GM21786 (cell line): Measurements from ENCODE around the gene ZNF674.
A peak's percentile ranks its signal among the peaks of the same experiment; 100 is the strongest.
"Not testable (repeated sequence)": the region's sequence is repeated elsewhere in the genome, so short reads cannot be mapped to it uniquely, and the experiment has no call there.

ENCODE experiments used
- ATAC-seq: cut with Tn5 transposase; IDR thresholded peaks from one replicate; pipeline ENCODE4 v1.9.1; 2021; ENCODE audit not compliant: unreplicated experiment

ZNF674 gene

DNA sequence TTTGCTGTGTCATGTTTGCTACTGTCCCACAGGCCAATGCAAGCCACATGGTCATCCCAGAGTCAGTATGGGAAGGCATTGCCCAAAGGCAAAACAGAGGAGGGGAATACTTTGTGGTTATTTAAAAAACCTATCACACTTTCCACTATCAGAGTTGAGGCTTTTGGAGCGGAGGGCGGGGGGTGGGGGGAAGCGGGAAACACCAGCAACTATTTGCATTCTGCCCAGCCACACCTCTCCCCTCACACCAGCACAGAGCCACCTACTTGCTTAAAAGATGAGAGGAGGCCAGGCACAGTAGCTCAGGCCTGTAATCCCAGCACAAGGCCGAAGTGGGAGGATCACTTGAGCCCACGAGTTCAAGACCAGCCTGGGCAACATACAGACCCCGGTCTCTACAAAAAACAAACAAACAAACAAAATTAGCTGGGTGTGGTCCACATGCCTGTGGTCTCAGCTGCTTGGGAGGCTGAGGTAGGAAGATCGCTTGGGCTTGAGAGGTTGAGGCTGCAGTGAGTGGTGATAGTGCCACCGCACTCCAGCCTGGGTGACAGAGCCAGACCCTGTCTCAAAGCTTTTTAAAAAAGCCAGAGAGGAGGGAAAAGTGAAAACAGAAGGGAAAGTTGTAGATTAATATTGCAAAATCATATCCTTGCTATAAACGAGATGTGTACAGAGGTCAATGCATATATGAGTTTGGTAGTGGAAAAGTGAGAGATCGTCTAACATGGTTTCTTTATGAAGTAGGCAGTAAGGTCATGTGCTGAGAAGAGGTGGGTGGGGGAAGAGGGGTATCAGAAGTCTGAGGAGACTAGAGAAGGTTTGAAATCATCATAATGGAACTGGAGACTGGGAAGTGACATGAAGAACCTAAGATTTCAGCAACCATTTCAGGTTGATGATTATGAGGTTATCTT, 26.5 kb upstream of the ZNF674 start:
- no peak for ATAC-seq

DNA sequence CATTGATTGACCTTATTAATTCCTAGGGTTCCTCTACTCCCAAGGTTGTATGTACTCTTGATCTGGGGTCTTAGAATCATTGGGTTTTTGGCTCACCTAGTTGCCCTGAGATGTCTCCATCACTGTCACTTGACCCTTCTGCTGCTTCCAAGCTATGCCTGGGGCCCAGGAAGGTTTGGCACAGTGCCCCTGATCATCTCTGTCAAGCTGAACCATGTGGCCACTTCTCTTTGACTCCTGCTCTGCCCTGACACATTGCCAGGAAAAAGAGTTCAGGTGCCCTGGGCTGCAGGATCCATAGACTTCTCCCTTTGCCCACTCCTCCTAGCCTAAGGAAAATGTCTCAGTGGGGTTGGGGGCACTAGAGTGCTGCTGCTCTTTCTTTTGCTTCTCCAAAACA, 24.4 kb upstream of the ZNF674 start:
- no peak for ATAC-seq

DNA sequence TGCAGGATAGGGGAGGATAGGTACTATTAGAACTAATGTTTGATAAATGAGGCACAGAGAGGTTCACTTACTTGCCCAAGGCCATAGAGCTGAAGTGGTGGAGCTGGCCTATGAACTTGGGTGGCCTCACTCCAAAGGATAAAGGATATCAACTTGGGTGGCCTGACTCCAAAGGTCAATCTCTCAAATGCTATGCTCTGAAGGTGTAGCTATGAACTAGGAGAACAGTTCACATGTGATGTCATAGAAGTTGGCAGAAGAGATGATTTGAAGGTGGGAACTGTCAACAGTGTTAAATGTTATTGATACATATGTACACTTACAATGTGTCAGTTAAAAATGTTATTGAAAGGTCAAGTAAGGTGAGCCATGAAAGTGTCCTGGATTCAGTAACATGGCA, 22.2 kb upstream of the ZNF674 start:
- ATAC-seq: no peak

DNA sequence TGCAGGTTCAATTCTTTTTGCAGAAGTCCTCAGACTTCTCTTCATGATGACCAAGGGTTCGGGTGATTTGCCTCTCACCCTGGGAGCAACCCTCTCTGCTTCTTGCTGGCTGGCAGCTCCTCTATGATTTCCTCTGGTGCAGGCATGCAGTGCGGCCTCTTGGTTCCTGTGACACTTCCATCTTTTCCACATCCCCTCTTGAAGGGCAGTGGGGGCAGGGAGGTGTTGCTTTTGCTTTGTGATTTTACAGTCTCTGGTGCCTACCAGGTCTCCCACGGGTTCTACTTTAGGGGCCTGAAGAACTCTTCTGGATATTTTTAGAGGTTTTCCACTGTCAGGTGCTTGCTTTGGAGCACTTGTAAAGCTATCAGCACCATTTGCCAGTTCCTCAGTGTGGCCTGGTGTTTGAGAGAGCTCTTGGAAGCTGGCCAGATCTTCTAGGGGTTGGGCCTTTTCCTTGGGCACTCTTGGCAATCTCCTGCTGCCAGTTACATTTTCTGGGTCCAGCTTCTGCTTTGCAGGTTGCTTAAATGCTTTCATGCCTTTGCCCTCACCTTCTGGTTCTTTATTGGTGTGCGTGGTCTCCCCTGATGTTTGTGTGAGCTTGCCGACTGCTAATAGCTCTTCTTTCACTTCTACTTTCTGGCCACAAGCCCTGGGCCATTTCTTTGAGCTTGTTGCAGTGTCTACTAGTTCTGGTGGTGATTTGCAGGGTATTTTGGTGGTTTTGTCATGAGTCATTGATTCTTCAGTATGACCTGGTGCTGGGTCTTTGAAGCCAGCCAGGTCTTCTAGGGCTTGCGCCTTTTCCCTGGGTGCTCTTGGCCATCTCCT, 16.8 kb upstream of the ZNF674 start:
- ATAC-seq: peak; percentile 97

DNA sequence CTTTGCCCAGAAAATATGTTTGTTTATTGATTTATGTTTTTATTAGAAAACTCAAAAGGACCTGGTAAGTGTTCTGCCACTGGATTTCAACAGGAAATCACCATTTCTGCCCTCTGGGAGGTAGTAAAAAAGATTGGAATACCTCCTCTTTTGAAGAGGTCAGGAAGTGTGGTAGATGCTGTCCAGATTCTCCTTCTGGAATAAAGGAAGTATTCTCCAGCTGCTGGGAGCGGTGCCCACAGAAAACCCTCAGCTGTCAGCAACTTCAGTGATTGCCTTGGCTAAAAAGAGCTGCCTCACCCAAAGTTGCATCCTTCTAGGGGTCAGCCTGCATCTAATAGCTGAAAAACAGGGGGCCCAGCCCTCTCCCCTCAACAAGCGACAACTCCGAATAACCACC, 13.8 kb upstream of the ZNF674 start:
- no peak for ATAC-seq

DNA sequence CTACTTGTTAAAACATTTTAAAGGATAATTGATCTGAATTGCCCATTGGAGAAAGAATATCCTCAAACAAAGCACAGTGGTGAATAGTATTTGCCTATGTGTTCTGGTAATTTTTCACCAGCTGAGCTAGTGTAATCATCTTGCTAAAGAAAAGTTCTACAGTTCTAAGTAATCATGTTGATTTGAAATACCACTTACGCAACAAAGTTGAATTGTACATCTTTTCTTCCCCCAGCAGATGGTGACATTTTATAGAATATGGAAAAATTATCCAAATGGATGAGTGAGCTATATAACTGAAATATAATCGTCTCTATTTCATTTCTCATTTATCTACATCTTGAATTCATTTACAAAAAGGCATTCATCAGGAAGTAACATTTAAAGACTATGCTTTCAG, 9.7 kb upstream of the ZNF674 start:
- ATAC-seq: no peak

DNA sequence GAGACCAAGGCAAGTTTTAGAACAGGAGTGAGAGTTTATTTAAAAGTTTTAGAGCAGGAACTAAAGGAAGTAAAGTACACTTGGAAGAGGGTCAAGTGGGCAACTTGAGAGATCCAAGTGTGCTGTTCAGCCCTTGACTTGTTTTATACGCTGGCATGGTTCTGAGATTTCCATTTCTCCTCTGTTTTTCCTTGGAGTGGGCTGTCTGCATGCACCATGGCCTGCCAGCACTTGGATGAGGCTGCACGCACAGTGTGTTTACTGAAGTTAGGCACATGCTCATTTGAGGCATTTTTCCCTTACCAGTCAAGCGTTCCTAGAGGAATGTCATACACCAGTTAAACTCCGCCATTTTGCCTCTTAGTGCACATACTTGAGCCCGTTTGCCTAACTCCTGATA, 8.7 kb upstream of the ZNF674 start:
- ATAC-seq: no peak

DNA sequence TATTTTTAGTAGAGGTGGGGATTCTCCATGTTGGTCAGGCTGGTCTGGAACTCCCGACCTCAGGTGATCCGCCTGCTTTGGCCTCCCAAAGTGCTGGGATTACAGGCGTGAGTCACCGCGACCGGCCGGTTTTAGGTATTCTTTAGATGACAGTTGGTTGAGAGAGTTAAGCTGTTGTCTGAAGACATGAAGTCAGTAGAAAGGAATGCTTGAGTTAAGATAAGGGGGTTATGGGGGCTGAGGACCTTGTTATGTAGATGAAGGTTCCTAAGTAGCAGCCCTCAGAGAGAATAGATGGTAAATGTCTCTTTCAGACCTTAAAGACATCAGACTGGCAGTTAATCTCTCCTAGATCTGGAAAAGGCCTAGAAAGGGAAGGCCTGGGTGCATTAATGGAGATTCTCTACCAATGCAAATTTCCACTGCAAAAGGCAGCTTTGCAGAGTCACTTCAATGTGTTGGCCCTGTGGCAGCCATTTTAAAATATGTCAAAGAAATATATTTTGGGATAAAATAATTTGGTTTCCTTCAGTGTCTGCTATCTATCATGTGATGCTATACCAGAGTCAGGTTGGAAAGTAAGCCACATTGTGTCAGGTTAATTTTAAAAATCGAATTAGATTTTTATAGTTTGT, 6.4 kb upstream of the ZNF674 start:
- no peak for ATAC-seq

DNA sequence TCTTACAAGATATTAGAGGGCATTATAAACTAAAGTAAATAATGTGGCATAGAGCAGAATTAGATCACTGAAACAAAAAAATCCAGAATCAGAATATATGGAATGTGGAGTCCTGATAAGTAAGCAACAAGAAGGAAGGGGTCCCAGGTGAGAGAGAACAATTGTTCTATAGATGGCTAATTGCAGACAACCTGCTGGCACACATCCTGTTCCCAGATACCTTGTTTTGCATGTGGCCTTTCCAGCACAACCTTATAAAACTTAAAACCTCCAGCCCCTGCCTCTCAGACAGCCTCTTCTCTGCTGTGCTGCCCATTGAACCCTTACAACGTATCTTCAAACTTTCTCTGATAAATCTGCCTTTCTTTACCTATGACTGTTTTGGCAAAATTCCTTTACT, 4.7 kb upstream of the ZNF674 start:
- no peak for ATAC-seq

DNA sequence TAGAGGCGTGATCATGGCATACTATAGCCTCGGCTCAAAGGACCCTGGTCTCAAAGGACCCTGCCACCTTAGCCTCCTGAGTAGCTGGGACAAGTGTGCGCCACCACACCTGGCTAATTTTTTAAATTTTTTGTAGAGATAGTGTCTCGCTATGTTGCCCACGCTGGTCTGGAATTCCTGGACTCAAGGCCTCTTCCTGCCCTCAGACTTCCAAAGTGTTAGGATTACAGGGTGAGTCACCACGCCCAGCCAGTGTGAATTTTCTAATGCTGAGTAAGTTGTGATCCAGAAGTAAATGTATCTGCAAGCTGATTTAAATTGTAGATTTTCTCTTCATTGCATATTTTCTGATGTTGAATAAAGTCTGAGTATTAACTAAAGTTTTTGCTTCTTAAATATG, 2.6 kb upstream of the ZNF674 start:
- no peak for ATAC-seq

DNA sequence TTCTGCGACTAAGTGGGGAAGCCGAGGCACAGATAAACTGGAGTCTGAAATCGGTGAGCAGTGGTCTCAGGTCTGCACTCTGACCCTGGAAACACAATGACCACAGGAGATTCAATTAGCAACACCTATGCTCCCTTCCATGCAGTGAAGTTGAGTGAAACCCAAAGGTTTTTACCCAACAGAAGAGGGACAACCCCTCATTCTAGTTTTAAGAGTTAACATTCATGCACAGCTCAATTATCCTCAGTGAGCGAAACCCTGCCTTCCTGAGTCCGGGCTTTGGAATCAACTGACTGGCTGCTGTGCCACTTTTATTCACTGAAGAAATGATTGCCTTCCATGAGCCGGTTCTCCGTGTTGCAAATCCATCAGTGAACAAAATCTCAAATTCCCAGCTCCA, 694 bp downstream of the ZNF674 start:
- not testable (repeated sequence) for ATAC-seq

DNA sequence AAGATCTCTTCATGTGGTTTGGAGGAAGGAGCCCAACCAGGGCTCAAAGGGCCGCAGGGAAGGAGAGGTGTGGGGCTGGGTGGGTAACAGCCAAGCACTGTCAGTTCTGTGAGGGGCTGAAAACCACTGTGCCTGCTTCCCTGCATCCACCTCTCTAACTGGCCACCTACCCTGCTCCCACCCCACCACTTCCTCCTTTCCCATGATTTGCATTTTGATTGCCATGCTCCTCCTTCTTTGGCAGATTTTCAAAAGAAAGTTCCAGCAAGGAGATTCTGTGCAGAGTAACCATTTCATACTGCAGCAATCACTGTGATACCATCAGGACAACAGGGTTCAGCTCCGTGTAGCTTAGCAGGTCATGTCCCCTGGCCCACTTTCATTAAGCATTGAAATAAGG, 1.8 kb downstream of the ZNF674 start:
- no peak for ATAC-seq

DNA sequence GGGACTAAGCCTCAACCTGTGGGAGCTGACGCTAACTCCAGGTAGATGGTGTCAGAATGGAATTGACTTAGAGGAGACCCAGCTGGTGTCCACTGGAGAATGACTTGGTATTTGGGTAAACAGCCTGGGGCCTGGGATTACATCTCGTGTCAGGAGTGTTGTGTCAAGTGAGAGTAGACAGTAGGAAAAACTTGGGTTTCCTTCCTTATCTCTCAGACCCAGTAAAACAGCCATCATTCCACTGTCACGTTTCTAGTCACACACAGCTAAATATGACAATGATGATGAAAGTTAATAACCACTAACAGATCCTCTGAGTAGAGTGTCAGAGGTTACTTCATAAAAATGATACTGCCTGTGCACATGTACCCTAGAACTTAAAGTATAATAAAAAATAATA, 13.8 kb downstream of the ZNF674 start:
- ATAC-seq: no peak

DNA sequence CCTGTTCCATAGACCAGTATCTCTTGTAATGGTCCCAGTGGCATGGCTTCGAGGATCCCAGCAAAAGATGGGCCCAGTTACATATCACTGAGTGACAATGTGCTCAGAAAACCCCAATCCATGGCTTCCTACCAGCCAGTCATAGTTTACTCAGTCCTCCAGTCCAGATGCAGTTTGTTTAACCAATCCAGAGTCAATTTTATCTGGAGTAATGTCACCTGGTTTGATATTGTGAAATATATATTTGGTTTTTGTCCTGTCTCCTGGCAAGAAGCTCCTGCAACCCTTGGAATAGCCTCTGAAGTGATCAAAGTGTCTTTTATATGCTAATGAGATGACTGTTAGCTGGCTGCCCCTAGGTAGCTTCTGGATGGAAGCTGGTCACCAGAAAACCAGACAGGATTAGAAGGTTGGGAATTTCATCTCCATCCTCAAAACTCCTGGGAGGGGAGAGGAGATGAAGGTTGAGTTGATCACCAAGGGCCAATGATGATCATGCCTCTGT, 14.8 kb downstream of the ZNF674 start:
- ATAC-seq: not testable (repeated sequence)

DNA sequence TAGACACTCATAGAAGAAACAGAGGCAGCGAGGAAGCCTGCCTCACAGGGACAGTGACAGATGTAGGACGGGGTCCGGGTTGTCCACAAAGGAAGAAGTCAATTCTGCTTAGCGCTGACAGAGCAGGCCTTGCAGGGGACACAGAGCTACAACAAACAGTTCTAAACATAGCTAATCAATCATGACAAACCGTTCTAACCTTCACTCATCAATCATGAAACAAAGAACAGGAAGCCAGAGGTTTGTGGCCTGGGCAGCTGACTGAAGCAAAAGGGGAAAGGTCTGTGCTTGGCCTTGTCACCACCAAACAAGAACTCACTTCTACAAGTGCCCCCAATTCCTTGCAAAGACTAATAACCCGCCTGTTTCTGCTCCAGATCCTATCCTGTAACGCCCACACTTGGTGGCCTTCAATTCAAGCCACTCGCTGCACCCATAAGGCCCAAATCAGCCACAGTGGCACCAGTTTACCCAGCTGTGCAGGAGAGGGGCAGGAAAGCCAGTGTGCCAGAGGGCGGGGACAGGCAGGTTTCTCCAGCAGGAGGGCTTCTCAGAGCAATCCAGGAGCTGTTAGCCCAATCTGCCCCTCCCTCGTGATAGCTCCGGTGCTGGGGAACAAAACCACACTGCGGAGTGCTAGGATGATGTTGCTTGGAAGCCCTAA, 15.3 kb downstream of the ZNF674 start:
- ATAC-seq: not testable (repeated sequence)

DNA sequence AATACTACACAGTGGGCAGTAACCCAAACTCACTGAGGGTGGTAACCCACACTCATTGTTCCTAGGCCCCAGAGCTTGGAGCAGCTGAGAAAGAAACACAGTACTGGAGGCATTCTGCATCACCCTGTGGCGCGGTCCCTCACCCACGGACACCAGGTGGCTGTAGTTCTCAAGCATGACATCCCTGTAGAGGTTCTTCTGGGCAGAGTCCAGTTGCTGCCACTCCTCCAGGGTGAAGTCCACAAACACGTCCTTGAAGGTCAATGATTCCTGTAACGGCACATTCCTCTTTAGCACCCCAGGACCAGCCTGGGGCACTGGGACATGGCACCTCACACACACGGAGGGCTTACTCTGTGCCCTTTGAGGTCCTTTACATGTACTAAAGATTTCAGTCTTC, 16.6 kb downstream of the ZNF674 start:
- not testable (repeated sequence) for ATAC-seq

DNA sequence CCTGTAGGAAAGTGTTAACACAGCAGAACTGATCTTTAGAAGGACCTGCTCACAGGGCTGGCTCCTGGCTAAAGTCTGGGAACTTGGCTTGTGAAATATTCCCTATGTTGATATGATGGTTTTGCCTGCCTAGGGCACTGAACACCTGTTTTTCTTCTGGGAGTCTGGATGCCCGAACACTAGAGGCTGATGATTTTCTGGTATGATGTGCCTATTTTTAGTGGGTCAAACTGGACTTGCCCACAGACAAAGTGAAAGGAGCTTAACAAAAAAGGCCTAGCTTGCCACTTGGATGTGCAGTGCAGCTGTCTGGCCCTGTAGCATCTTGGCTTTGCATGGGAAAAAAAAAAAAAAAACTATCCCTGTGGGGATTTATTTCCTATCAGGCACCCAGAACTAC, 39.1 kb downstream of the ZNF674 start:
- ATAC-seq: no peak

DNA sequence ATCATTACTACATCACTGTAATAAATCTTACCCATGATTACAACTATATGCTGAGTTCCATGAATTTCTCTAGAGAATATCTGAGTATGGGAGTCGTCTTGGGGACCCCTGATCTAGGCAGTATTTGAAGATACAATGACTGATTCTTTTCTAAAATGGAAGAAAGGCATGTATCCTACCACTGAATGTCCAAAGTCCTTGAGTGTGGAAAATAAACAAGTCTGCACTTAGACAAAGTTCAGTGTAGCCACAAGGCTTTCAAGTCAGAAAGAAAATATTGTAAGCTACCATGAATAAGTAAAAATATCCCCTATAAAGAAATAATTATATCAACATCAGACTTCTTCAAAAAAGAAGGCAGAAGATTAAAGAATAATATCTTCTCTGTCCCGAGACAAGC, 42.4 kb downstream of the ZNF674 start:
- no peak for ATAC-seq

DNA sequence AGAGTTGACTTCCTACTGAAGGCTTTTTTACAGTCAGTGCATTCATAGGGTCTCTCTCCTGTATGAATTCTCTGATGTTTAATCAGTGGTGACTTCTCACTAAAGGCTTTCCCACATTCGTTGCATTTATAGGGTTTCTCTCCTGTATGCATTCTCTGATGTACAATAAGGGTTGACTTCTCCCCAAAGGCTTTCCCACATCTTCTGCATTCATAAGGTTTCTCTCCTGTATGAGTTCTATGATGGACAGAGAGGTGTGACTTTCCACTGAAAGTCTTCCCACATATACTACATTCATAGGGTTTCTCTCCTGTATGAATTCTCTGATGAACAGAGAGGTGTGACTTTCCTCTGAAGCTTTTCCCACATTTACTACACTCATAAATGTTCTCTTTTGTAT, 45.2 kb downstream of the ZNF674 start:
- ATAC-seq: no peak

DNA sequence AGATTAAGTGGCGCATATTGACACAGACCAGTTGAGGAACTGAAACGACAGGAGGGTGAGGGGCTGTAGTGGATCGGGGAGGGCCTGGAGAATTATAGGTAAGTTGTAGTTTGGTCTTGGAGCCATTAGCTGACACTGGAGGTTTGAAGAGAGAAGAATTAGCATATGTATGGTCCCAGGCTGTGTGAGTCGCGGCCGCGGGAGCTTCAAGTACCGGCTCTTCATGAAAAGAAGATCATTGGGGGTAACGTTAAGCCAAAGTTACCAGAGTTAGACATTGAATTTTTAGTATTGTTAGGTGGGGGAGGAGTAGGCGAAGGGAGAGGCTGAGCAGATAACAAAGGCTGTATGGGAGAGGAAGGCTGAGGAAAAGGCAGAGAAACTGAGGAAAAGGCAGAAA, 56.5 kb downstream of the ZNF674 start:
- ATAC-seq: no peak

DNA sequence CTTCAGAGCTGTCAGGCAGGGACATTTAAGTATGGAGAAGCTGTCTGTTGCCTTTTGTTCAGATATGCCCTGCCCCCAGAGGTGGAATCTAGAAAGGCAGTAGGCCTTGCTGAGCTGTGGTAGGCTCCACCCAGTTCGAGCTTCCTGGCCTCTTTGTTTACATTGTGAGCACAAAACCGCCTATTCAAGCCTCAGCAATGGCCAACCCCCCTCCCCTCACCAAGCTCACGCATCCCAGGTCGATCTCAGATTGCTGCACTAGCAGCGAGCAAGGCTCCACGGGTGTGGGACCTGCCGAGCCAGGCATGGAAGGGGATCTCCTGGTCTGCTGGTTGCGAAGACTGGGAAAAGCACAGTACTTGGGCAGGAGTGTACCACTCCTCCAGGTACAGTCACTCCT, 59.3 kb downstream of the ZNF674 start:
- no peak for ATAC-seq
